ENCODE results near the gene FAM13A.
"Not testable (repeated sequence)": the region's sequence is repeated elsewhere in the genome, so short reads cannot be mapped to it uniquely, and the experiment has no call there.

Gene FAM13A

GRCh38 chr4:88998001-88998400, 59.0 kb downstream of the FAM13A start:
- FAIRE-seq: no peak

- FAIRE-seq: no peak
Measured at GRCh38 chr4:88995874-88996273, 61.1 kb downstream of the FAM13A start.

GRCh38 chr4:88995257-88995656, 61.7 kb downstream of the FAM13A start:
- not testable (repeated sequence) for FAIRE-seq

- FAIRE-seq: no peak
Measured at GRCh38 chr4:88993246-88993645, 63.7 kb downstream of the FAM13A start.

- no peak for FAIRE-seq
Measured at GRCh38 chr4:88991746-88992145, 65.2 kb downstream of the FAM13A start.

- FAIRE-seq: no peak
Measured at GRCh38 chr4:88989990-88990389, 67.0 kb downstream of the FAM13A start.

- no peak for FAIRE-seq
Measured at GRCh38 chr4:88985088-88985773, 71.8 kb downstream of the FAM13A start.

GRCh38 chr4:88982757-88983156, 74.2 kb downstream of the FAM13A start:
- no peak for FAIRE-seq

GRCh38 chr4:88981993-88982392, 75.0 kb downstream of the FAM13A start:
- FAIRE-seq: no peak

GRCh38 chr4:88981556-88981955, 75.4 kb downstream of the FAM13A start:
- no peak for FAIRE-seq

- no peak for FAIRE-seq
Measured at GRCh38 chr4:88979276-88979675, 77.7 kb downstream of the FAM13A start.

GRCh38 chr4:88976775-88977035, 80.3 kb downstream of the FAM13A start:
- FAIRE-seq: no peak

- FAIRE-seq: no peak
Measured at GRCh38 chr4:88975958-88976774, 80.8 kb downstream of the FAM13A start.

GRCh38 chr4:88971536-88971935, 85.4 kb downstream of the FAM13A start:
- FAIRE-seq: no peak

GRCh38 chr4:88969746-88970145, 87.2 kb downstream of the FAM13A start:
- no peak for FAIRE-seq

GRCh38 chr4:88969271-88969670, 87.7 kb downstream of the FAM13A start:
- FAIRE-seq: no peak

- no peak for FAIRE-seq
Measured at GRCh38 chr4:88967883-88968331, 89.1 kb downstream of the FAM13A start.

- no peak for FAIRE-seq
Measured at GRCh38 chr4:88965053-88965452, 91.9 kb downstream of the FAM13A start.

GRCh38 chr4:88964450-88964849, 92.5 kb downstream of the FAM13A start:
- FAIRE-seq: no peak

GRCh38 chr4:88963817-88964216, 93.2 kb downstream of the FAM13A start:
- no peak for FAIRE-seq

- FAIRE-seq: no peak
Measured at GRCh38 chr4:88962396-88962795, 94.6 kb downstream of the FAM13A start.

GRCh38 chr4:88960576-88960975, 96.4 kb downstream of the FAM13A start:
- no peak for FAIRE-seq

- no peak for FAIRE-seq
Measured at GRCh38 chr4:88958080-88958479, 98.9 kb downstream of the FAM13A start.

- no peak for FAIRE-seq
Measured at GRCh38 chr4:88957570-88957969, 99.4 kb downstream of the FAM13A start.

All from TTC549 (cell line).